Loucy (cell line): Measurements from ENCODE around the gene TIGIT.

Source experiments
- H2AFZ ChIP-seq: fragments of 200-600 bp; sonication (generic); 2 replicates; pipeline ENCODE4 v1.6.0; 2016; ENCODE audit warnings: antibody characterized with exemption, mild to moderate bottlenecking, low read length, moderate library complexity
- H3F3A ChIP-seq: fragments of 200-600 bp; 2 replicates; pipeline ENCODE4 v1.6.0; 2016; ENCODE audit warnings: antibody characterized with exemption, low read depth, mild to moderate bottlenecking
- H3K27me3 ChIP-seq: fragments of 200-600 bp; sonication (generic); 2 replicates; pipeline ENCODE4 v1.6.1; 2014; ENCODE audit warnings: low read length, mild to moderate bottlenecking; ENCODE audit not compliant: insufficient read depth, poor library complexity, severe bottlenecking
- H3K36me3 ChIP-seq: fragments of 200-600 bp; sonication (generic); 2 replicates; pipeline ENCODE4 v1.6.1; 2016; ENCODE audit warnings: low read length; ENCODE audit not compliant: insufficient read depth
- H3K4me1 ChIP-seq: fragments of 200-600 bp; sonication (generic); 2 replicates; pipeline ENCODE4 v1.5.1; 2014; ENCODE audit warnings: low read length, mild to moderate bottlenecking; ENCODE audit not compliant: insufficient read depth, poor library complexity, severe bottlenecking
- H3K4me2 ChIP-seq: fragments of 200-600 bp; sonication (generic); 2 replicates; pipeline ENCODE4 v1.6.0; 2014; ENCODE audit warnings: antibody characterized with exemption, low read length, low read depth, mild to moderate bottlenecking; ENCODE audit not compliant: poor library complexity, severe bottlenecking
- H3K4me3 ChIP-seq: fragments of 200-600 bp; sonication (generic); 2 replicates; pipeline ENCODE4 v1.5.1; 2014; ENCODE audit warnings: low read length, mild to moderate bottlenecking, mixed read lengths; ENCODE audit not compliant: poor library complexity, severe bottlenecking
- H3K79me2 ChIP-seq: fragments of 200-600 bp; sonication (generic); 2 replicates; pipeline ENCODE4 v1.6.1; 2014; ENCODE audit warnings: low read length; ENCODE audit not compliant: insufficient read depth
- H3K9ac ChIP-seq: fragments of 200-600 bp; sonication (generic); 2 replicates; pipeline ENCODE4 v1.6.0; 2014; ENCODE audit warnings: mild to moderate bottlenecking, low read depth, low read length, moderate library complexity; ENCODE audit not compliant: poor library complexity, severe bottlenecking
- H3K9me2 ChIP-seq: fragments of 200-600 bp; sonication (generic); replicated peaks from 2 replicates; pipeline ENCODE4 v1.6.1; 2016; ENCODE audit warnings: low read depth, low read length, mixed read lengths
- H3K9me3 ChIP-seq: fragments of 200-600 bp; sonication (generic); 2 replicates; pipeline ENCODE4 v1.6.1; 2014; ENCODE audit warnings: mild to moderate bottlenecking, antibody characterized with exemption, low read length, low read depth; ENCODE audit not compliant: insufficient read depth
- H4K20me1 ChIP-seq: fragments of 200-600 bp; sonication (generic); 2 replicates; pipeline ENCODE4 v1.6.0; 2014; ENCODE audit warnings: antibody characterized with exemption, low read length, mild to moderate bottlenecking; ENCODE audit not compliant: insufficient read depth, poor library complexity, severe bottlenecking
- CTCF ChIP-seq: fragments of 200-600 bp; sonication (generic); conservative IDR thresholded peaks from 2 replicates; pipeline ENCODE4 v1.5.1; 2014; ENCODE audit warnings: mild to moderate bottlenecking, antibody characterized with exemption, low read length
- EZH2phosphoT487 ChIP-seq: fragments of 200-600 bp; IDR thresholded peaks from 2 replicates; pipeline ENCODE4 v1.6.1; 2018; ENCODE audit warnings: antibody characterized with exemption, mild to moderate bottlenecking, moderate library complexity, borderline replicate concordance

TIGIT gene

GRCh38 chr3:114333923-114334240, 40.1 kb downstream of the TIGIT start:
- H3K9me3 ChIP-seq: no peaks in the 10 kb centered on the region
- H3F3A ChIP-seq: no peaks in the 10 kb centered on the region
- no peak overlapping the region for H3K9ac ChIP-seq
- no peaks in the 10 kb centered on the region for H4K20me1 ChIP-seq
- no peaks in the 10 kb centered on the region for H3K9me2 ChIP-seq
- H2AFZ ChIP-seq: no peak overlapping the region
- H3K79me2 ChIP-seq: no peaks in the 10 kb centered on the region
- peaks cover 3% of the 10 kb centered on the region; the same call in 1 of the 2 replicates for H3K36me3 ChIP-seq
- no peak overlapping the region for H3K4me3 ChIP-seq
- H3K27me3 ChIP-seq: no peaks in the 10 kb centered on the region
- H3K4me1 ChIP-seq: no peaks in the 10 kb centered on the region
- H3K4me2 ChIP-seq: no peak overlapping the region
- TF ChIP-seq EZH2phosphoT487 (no peak), CTCF (no peak)

GRCh38 chr3:114336122-114336697, 42.4 kb downstream of the TIGIT start:
- Histone ChIP-seq H3K9me3 (no peaks in the 10 kb centered on the region), H3K4me1 (no peaks in the 10 kb centered on the region), H3K9ac (no peak overlapping the region), H3K4me3 (no peak overlapping the region), H2AFZ (no peak overlapping the region), H3K36me3 (peaks cover 6% of the 10 kb centered on the region; the same call in 1 of the 2 replicates), H3F3A (no peaks in the 10 kb centered on the region), H3K79me2 (no peaks in the 10 kb centered on the region), H3K27me3 (no peaks in the 10 kb centered on the region), H3K9me2 (no peaks in the 10 kb centered on the region), H3K4me2 (no peak overlapping the region), H4K20me1 (no peaks in the 10 kb centered on the region)
- no peak for TF ChIP-seq EZH2phosphoT487
- peak; percentile 75 for TF ChIP-seq CTCF

- no peak overlapping the region for H3K4me2 ChIP-seq
- H2AFZ ChIP-seq: no peak overlapping the region
- TF ChIP-seq CTCF: no peak
- no peak for TF ChIP-seq EZH2phosphoT487
- H3K9me2 ChIP-seq: no peaks in the 10 kb centered on the region
- H3K4me3 ChIP-seq: no peak overlapping the region
- peaks cover 6% of the 10 kb centered on the region; the same call in 1 of the 2 replicates for H3K36me3 ChIP-seq
- no peaks in the 10 kb centered on the region for H4K20me1 ChIP-seq
- no peaks in the 10 kb centered on the region for H3F3A ChIP-seq
- no peaks in the 10 kb centered on the region for H3K9me3 ChIP-seq
- H3K4me1 ChIP-seq: no peaks in the 10 kb centered on the region
- H3K27me3 ChIP-seq: no peaks in the 10 kb centered on the region
- H3K9ac ChIP-seq: no peak overlapping the region
- no peaks in the 10 kb centered on the region for H3K79me2 ChIP-seq
These were observed 43.0 kb downstream of the TIGIT start for GRCh38 chr3:114336857-114337256.
